ENCODE measurements around the gene NVL.

GRCh38 chr1:224253721-224254120 lies 76.3 kb downstream of the NVL start:
- TF ChIP-seq CEBPB (IDR thresholded peaks at IDR 0.05; ENCODE audit: low read depth, low read length): no peak
- TF ChIP-seq CTCF (conservative IDR thresholded peaks at IDR 0.05; ENCODE audit: low read depth, low read length): no peak
- no peak for TF ChIP-seq ELK1 (IDR thresholded peaks at IDR 0.05; ENCODE audit: borderline replicate concordance, low read depth, low read length)
- no peak for TF ChIP-seq POLR2A (IDR thresholded peaks at IDR 0.05; ENCODE audit: low read depth, low read length)
- TF ChIP-seq RAD21 (IDR thresholded peaks at IDR 0.05; ENCODE audit: low read length): no peak
- TF ChIP-seq SMC3 (IDR thresholded peaks at IDR 0.05; ENCODE audit: low read depth, low read length): no peak
- TF ChIP-seq BHLHE40 (IDR thresholded peaks at IDR 0.05; ENCODE audit: low read depth, low read length): no peak
- TF ChIP-seq USF2 (IDR thresholded peaks at IDR 0.05; ENCODE audit: low read depth, low read length): no peak

All from IMR-90 (cell line).